ENCODE measurements around the gene LUM.

The LUM gene

GRCh38 chr12:91111366-91112325 lies at the start of gene LUM:
LUM (minus strand) TSS chr12:91111494; CDS start chr12:91108979, 2,515 bp downstream.
- no peak for DNase-seq (ENCODE audit: low read depth in 1 of 2, low spot score in 1 of 2)

GRCh38 chr12:91161009-91161408 lies 49.7 kb upstream of the LUM start:
- DNase-seq (ENCODE audit: low read depth in 1 of 2, low spot score in 1 of 2) = no peak

GRCh38 chr12:91155990-91156389 lies 44.7 kb upstream of the LUM start:
- DNase-seq (ENCODE audit: low read depth in 1 of 2, low spot score in 1 of 2) = no peak

GRCh38 chr12:91154131-91154530 lies 42.8 kb upstream of the LUM start:
- no peak for DNase-seq (ENCODE audit: low read depth in 1 of 2, low spot score in 1 of 2)

GRCh38 chr12:91144053-91144452 lies 32.8 kb upstream of the LUM start:
- DNase-seq (ENCODE audit: low read depth in 1 of 2, low spot score in 1 of 2) = no peak

GRCh38 chr12:91143206-91143605 lies 31.9 kb upstream of the LUM start:
- DNase-seq (ENCODE audit: low read depth in 1 of 2, low spot score in 1 of 2) = no peak

- DNase-seq (ENCODE audit: low read depth in 1 of 2, low spot score in 1 of 2) = no peak
These were observed 30.9 kb upstream of the LUM start for GRCh38 chr12:91142221-91142631.

GRCh38 chr12:91140026-91140931 lies 29.0 kb upstream of the LUM start:
- DNase-seq (ENCODE audit: low read depth in 1 of 2, low spot score in 1 of 2) = no peak

GRCh38 chr12:91139286-91139685 lies 28.0 kb upstream of the LUM start:
- DNase-seq (ENCODE audit: low read depth in 1 of 2, low spot score in 1 of 2) = no peak

GRCh38 chr12:91138337-91138920 lies 27.1 kb upstream of the LUM start:
- no peak for DNase-seq (ENCODE audit: low read depth in 1 of 2, low spot score in 1 of 2)

- no peak for DNase-seq (ENCODE audit: low read depth in 1 of 2, low spot score in 1 of 2)
These were observed 22.6 kb upstream of the LUM start for GRCh38 chr12:91133871-91134270.

- no peak for DNase-seq (ENCODE audit: low read depth in 1 of 2, low spot score in 1 of 2)
These were observed 18.5 kb upstream of the LUM start for GRCh38 chr12:91129662-91130362.

- DNase-seq (ENCODE audit: low read depth in 1 of 2, low spot score in 1 of 2) = no peak
These were observed 16.5 kb upstream of the LUM start for GRCh38 chr12:91127751-91128150.

- no peak for DNase-seq (ENCODE audit: low read depth in 1 of 2, low spot score in 1 of 2)
These were observed 16.0 kb upstream of the LUM start for GRCh38 chr12:91127306-91127705.

- DNase-seq (ENCODE audit: low read depth in 1 of 2, low spot score in 1 of 2) = no peak
These were observed 15.2 kb upstream of the LUM start for GRCh38 chr12:91126516-91126915.

- DNase-seq (ENCODE audit: low read depth in 1 of 2, low spot score in 1 of 2) = no peak
These were observed 12.1 kb upstream of the LUM start for GRCh38 chr12:91123236-91123916.

GRCh38 chr12:91120781-91121180 lies 9.5 kb upstream of the LUM start:
- no peak for DNase-seq (ENCODE audit: low read depth in 1 of 2, low spot score in 1 of 2)

GRCh38 chr12:91119089-91119488 lies 7.8 kb upstream of the LUM start:
- DNase-seq (ENCODE audit: low read depth in 1 of 2, low spot score in 1 of 2) = no peak

GRCh38 chr12:91113621-91114020 lies 2.3 kb upstream of the LUM start:
- no peak for DNase-seq (ENCODE audit: low read depth in 1 of 2, low spot score in 1 of 2)

- no peak for DNase-seq (ENCODE audit: low read depth in 1 of 2, low spot score in 1 of 2)
These were observed 876 bp downstream of the LUM start for GRCh38 chr12:91110311-91110924.

Data from activated T-helper 1 cell treated with anti-CD3 and anti-CD28 coated beads, Interleukin-2, amount 50 U/mL, for 16 hours (primary cell).